Astrocyte (in vitro differentiated cells and primary cell): ENCODE data around the gene AMZ1.

Experiments used
- CTCF ChIP-seq: IDR thresholded peaks from 2 replicates; pipeline ENCODE4 v1.5.1; 2011; ENCODE audit warnings: low read depth, mild to moderate bottlenecking, inconsistent platforms, low read length, moderate library complexity; ENCODE audit not compliant: insufficient read depth
- EZH2 ChIP-seq: IDR thresholded peaks from 2 replicates; pipeline ENCODE4 v1.6.1; 2012; ENCODE audit warnings: mild to moderate bottlenecking, low read length, inconsistent platforms; ENCODE audit not compliant: insufficient read depth

- peak; percentile 50 for TF ChIP-seq CTCF
- no peak for TF ChIP-seq EZH2
These were observed 17.1 kb upstream of the AMZ1 start for GRCh38 chr7:2670720-2671391.
